Measurements from ENCODE around the gene OTX1. TPM values are rescaled to one million over a fixed set of nuclear protein-coding genes. Genes with fewer than 3 reads are reported as not detected.

OTX1 gene
- total and polyA plus RNA-seq, 4 donors: 0.59 TPM; not detected in 3

DNA sequence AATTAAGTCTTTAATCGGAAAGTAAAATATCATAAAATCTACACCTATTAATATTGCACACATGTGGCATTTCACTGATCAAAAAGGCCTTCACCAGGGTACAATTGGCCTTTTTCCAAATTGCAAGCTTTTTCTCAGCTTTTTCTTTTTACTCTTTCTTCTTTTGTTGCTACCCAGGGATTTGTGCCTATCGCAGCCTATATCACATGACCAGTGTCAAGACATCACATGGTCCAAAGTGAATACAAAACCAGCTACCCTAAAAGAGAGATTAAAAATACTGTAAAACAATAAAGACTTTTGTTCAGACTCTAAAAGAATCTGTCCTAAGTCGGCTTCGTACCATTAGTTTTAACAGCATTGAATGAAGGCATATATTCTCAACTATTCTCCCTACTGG lies 15.0 kb upstream of the OTX1 start (continued):
- TF ChIP-seq, protein P1, sequence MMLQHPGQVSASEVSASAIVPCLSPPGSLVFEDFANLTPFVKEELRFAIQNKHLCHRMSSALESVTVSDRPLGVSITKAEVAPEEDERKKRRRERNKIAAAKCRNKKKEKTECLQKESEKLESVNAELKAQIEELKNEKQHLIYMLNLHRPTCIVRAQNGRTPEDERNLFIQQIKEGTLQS (IDR thresholded peaks at IDR 0.05): no peak
- TF ChIP-seq GABPA (IDR thresholded peaks at IDR 0.05 in 1 of 2, conservative IDR thresholded peaks at IDR 0.05 in 1 of 2) (no peak), RAD21 (IDR thresholded peaks at IDR 0.05) (no peak)

DNA sequence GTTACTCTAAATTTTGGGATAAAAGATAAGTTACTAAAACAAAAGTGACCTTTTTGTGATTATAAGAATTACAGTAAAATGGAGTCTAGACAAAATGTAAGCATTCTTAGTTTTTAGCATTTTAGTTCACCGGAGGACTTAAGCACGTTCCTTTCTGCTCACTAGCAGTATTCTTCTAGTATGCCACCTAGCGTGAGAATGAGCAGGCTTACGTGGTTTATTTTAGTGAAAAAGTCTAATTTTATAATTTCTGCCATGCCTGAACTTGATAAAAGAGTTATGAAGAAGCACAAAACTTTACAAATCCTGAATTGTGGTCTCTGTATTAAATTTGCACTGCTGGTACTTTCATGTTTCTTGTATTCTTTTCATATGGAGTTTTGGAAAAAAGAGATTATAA lies 12.6 kb upstream of the OTX1 start:
- Histone ChIP-seq H3K9me3 (ENCODE audit: control insufficient read depth in 4 of 4, low read length in 3 of 4) (no peaks in the 10 kb centered on the region), H3K4me3 (ENCODE audit: low read depth in 1 of 3, low read length in 3 of 3) (no peak overlapping the region), H3K27me3 (ENCODE audit: control insufficient read depth in 4 of 4, insufficient read depth in 4 of 4, low read length in 3 of 4) (no peaks in the 10 kb centered on the region), H3K27ac (ENCODE audit: low read depth in 1 of 2, low read length in 2 of 2) (no peak overlapping the region), H3K36me3 (ENCODE audit: control insufficient read depth in 4 of 4, insufficient read depth in 3 of 4, low read depth in 1 of 4, low read length in 3 of 4) (peaks cover 2 to 10% (median 4%) of the 10 kb centered on the region in 4 donors), H3K4me1 (ENCODE audit: control insufficient read depth in 4 of 4, insufficient read depth in 4 of 4, low read length in 3 of 4) (no peaks in the 10 kb centered on the region), H3K9ac (ENCODE audit: low read depth in 1 of 2, low read length in 2 of 2) (no peak overlapping the region)
- DNase-seq (ENCODE audit: low spot score): no peak
- whole genome bisulfite sequencing: 98% methylated on average over 4 of the region's 4 CpGs
- TF ChIP-seq JUND (IDR thresholded peaks at IDR 0.05) (no peak), RAD21 (IDR thresholded peaks at IDR 0.05) (no peak)
- TF ChIP-seq, protein P2, sequence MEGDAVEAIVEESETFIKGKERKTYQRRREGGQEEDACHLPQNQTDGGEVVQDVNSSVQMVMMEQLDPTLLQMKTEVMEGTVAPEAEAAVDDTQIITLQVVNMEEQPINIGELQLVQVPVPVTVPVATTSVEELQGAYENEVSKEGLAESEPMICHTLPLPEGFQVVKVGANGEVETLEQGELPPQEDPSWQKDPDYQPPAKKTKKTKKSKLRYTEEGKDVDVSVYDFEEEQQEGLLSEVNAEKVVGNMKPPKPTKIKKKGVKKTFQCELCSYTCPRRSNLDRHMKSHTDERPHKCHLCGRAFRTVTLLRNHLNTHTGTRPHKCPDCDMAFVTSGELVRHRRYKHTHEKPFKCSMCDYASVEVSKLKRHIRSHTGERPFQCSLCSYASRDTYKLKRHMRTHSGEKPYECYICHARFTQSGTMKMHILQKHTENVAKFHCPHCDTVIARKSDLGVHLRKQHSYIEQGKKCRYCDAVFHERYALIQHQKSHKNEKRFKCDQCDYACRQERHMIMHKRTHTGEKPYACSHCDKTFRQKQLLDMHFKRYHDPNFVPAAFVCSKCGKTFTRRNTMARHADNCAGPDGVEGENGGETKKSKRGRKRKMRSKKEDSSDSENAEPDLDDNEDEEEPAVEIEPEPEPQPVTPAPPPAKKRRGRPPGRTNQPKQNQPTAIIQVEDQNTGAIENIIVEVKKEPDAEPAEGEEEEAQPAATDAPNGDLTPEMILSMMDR (IDR thresholded peaks at IDR 0.05; ENCODE audit: low read depth, low read length, missing input control): no peak

DNA sequence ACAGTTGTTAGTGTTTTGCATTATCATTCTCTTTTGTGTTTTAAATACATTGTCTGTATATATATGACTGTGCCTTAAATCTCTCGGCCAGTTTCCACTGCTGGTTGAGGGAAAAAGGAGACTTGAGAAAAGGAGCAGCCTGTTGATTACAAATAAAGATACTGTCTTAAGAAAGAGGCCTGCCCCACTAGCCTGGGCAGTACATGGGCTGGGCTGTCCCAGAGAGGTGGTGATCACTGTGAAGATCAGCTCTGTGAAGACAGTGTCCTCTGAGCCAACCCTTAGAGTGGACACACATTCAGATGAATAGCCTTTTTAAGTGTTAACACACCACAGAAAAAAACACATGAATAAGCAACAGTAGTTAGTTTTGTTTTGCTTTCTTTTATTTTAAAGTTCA lies 10.0 kb upstream of the OTX1 start:
- H3K4me3 ChIP-seq (ENCODE audit: low read depth in 1 of 3, low read length in 3 of 3): no peak overlapping the region
- H3K4me1 ChIP-seq (ENCODE audit: control insufficient read depth in 4 of 4, insufficient read depth in 4 of 4, low read length in 3 of 4): no peaks in the 10 kb centered on the region
- TF ChIP-seq FOXA1 (IDR thresholded peaks at IDR 0.05): no peak
- TF ChIP-seq JUND (IDR thresholded peaks at IDR 0.05): no peak
- no peak for TF ChIP-seq NR2F2 (IDR thresholded peaks at IDR 0.05)
- no peak for TF ChIP-seq GABPA (IDR thresholded peaks at IDR 0.05 in 1 of 2, conservative IDR thresholded peaks at IDR 0.05 in 1 of 2)
- no peak for TF ChIP-seq TAF1 (conservative IDR thresholded peaks at IDR 0.05)
- no peak for TF ChIP-seq HNF4G (IDR thresholded peaks at IDR 0.05)
- TF ChIP-seq, protein P3, sequence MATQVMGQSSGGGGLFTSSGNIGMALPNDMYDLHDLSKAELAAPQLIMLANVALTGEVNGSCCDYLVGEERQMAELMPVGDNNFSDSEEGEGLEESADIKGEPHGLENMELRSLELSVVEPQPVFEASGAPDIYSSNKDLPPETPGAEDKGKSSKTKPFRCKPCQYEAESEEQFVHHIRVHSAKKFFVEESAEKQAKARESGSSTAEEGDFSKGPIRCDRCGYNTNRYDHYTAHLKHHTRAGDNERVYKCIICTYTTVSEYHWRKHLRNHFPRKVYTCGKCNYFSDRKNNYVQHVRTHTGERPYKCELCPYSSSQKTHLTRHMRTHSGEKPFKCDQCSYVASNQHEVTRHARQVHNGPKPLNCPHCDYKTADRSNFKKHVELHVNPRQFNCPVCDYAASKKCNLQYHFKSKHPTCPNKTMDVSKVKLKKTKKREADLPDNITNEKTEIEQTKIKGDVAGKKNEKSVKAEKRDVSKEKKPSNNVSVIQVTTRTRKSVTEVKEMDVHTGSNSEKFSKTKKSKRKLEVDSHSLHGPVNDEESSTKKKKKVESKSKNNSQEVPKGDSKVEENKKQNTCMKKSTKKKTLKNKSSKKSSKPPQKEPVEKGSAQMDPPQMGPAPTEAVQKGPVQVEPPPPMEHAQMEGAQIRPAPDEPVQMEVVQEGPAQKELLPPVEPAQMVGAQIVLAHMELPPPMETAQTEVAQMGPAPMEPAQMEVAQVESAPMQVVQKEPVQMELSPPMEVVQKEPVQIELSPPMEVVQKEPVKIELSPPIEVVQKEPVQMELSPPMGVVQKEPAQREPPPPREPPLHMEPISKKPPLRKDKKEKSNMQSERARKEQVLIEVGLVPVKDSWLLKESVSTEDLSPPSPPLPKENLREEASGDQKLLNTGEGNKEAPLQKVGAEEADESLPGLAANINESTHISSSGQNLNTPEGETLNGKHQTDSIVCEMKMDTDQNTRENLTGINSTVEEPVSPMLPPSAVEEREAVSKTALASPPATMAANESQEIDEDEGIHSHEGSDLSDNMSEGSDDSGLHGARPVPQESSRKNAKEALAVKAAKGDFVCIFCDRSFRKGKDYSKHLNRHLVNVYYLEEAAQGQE (IDR thresholded peaks at IDR 0.05): no peak
- H3K9ac ChIP-seq (ENCODE audit: low read depth in 1 of 2, low read length in 2 of 2): no peak overlapping the region
- 95% methylated on average over 1 of the region's 1 CpG for WGBS
- peaks cover 5 to 10% (median 8%) of the 10 kb centered on the region in 4 donors for H3K36me3 ChIP-seq (ENCODE audit: control insufficient read depth in 4 of 4, insufficient read depth in 3 of 4, low read depth in 1 of 4, low read length in 3 of 4)
- no peaks in the 10 kb centered on the region for H3K9me3 ChIP-seq (ENCODE audit: control insufficient read depth in 4 of 4, low read length in 3 of 4)
- no peak overlapping the region for H3K27ac ChIP-seq (ENCODE audit: low read depth in 1 of 2, low read length in 2 of 2)
- DNase-seq (ENCODE audit: low spot score): no peak
- peaks cover 0 to 2% (median 0%) of the 10 kb centered on the region in 4 donors for H3K27me3 ChIP-seq (ENCODE audit: control insufficient read depth in 4 of 4, insufficient read depth in 4 of 4, low read length in 3 of 4)

DNA sequence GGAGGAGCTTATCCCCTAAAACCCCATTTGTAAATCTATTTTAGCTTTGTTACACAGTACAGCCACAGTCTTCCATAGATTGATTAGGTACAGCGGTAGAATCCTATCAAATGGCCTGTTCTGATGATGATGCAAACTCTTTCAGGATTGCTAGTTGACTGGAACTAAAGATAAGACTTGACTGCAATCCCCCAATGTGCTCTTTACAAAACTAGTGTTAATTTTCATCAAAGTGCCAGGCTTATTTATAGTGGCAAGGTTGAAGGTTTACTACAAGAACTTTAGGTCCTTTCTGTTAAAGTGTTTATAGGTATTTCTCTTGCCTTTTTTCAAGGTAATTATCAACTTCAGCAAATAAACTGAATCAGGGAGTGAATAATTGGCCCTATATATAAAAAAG lies 9.0 kb upstream of the OTX1 start:
- H3K27ac ChIP-seq (ENCODE audit: low read depth in 1 of 2, low read length in 2 of 2): no peak overlapping the region
- no peaks in the 10 kb centered on the region for H3K4me1 ChIP-seq (ENCODE audit: control insufficient read depth in 4 of 4, insufficient read depth in 4 of 4, low read length in 3 of 4)
- no peak overlapping the region for H3K9ac ChIP-seq (ENCODE audit: low read depth in 1 of 2, low read length in 2 of 2)
- 100% methylated on average over 1 of the region's 1 CpG for WGBS
- peaks cover 0 to 2% (median 0%) of the 10 kb centered on the region in 4 donors for H3K27me3 ChIP-seq (ENCODE audit: control insufficient read depth in 4 of 4, insufficient read depth in 4 of 4, low read length in 3 of 4)
- H3K4me3 ChIP-seq (ENCODE audit: low read depth in 1 of 3, low read length in 3 of 3): no peak overlapping the region
- DNase-seq (ENCODE audit: low spot score): no peak
- peaks cover 8 to 15% (median 10%) of the 10 kb centered on the region in 4 donors for H3K36me3 ChIP-seq (ENCODE audit: control insufficient read depth in 4 of 4, insufficient read depth in 3 of 4, low read depth in 1 of 4, low read length in 3 of 4)
- no peaks in the 10 kb centered on the region for H3K9me3 ChIP-seq (ENCODE audit: control insufficient read depth in 4 of 4, low read length in 3 of 4)
- no peak for TF ChIP-seq SP1 (IDR thresholded peaks at IDR 0.05)
- TF ChIP-seq FOXA2 (IDR thresholded peaks at IDR 0.05): no peak
- no peak for TF ChIP-seq NR2F2 (IDR thresholded peaks at IDR 0.05)
- TF ChIP-seq GABPA (IDR thresholded peaks at IDR 0.05 in 1 of 2, conservative IDR thresholded peaks at IDR 0.05 in 1 of 2): no peak
- no peak for TF ChIP-seq YY1 (IDR thresholded peaks at IDR 0.05)
- TF ChIP-seq HNF4A (conservative IDR thresholded peaks at IDR 0.05): no peak
- TF ChIP-seq RXRA (IDR thresholded peaks at IDR 0.05): no peak
- TF ChIP-seq HNF4G (IDR thresholded peaks at IDR 0.05): no peak
- TF ChIP-seq, protein P4, sequence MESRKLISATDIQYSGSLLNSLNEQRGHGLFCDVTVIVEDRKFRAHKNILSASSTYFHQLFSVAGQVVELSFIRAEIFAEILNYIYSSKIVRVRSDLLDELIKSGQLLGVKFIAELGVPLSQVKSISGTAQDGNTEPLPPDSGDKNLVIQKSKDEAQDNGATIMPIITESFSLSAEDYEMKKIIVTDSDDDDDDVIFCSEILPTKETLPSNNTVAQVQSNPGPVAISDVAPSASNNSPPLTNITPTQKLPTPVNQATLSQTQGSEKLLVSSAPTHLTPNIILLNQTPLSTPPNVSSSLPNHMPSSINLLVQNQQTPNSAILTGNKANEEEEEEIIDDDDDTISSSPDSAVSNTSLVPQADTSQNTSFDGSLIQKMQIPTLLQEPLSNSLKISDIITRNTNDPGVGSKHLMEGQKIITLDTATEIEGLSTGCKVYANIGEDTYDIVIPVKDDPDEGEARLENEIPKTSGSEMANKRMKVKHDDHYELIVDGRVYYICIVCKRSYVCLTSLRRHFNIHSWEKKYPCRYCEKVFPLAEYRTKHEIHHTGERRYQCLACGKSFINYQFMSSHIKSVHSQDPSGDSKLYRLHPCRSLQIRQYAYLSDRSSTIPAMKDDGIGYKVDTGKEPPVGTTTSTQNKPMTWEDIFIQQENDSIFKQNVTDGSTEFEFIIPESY (IDR thresholded peaks at IDR 0.05): no peak
- TF ChIP-seq, protein P2 (IDR thresholded peaks at IDR 0.05; ENCODE audit: low read depth, low read length, missing input control): no peak
- TF ChIP-seq TAF1 (conservative IDR thresholded peaks at IDR 0.05): no peak
- TF ChIP-seq FOXA1 (IDR thresholded peaks at IDR 0.05): no peak
